K562 (cell line): ENCODE measurements around the gene NEURL4. TPM values are rescaled to one million over a fixed set of nuclear protein-coding genes. Genes with fewer than 3 reads are reported as not detected.
A peak's percentile ranks its signal among the peaks of the same experiment; 100 is the strongest.

Source experiments
- ATF1 ChIP-seq, 2 experiments: fragments of 450-650 bp in 1 of 2; IDR thresholded peaks; 2 replicates each; pipeline ENCODE4 v1.6.1; 2016; ENCODE audit warnings: missing compliant biosample characterization in 1 of 2, missing genetic modification characterization in 1 of 2
- FOS ChIP-seq: IDR thresholded peaks from 3 replicates; pipeline ENCODE4 v1.6.1; 2011; ENCODE audit not compliant: insufficient read length; ENCODE audit errors: extremely low read depth
- GTF2A2 ChIP-seq: IDR thresholded peaks from 2 replicates; pipeline ENCODE4 v1.6.1; 2016; ENCODE audit warnings: mild to moderate bottlenecking, missing genetic modification characterization, missing compliant biosample characterization
- HMGN3 ChIP-seq: IDR thresholded peaks from 2 replicates; pipeline ENCODE4 v1.6.1; 2011; ENCODE audit warnings: borderline replicate concordance, low read depth, mild to moderate bottlenecking, mixed read lengths, low read length; ENCODE audit not compliant: insufficient read length; ENCODE audit errors: extremely low read depth
- KLF16 ChIP-seq: IDR thresholded peaks from 2 replicates; pipeline ENCODE4 v1.6.1; 2016; ENCODE audit warnings: antibody characterized with exemption
- LEF1 ChIP-seq: fragments of 450-650 bp; IDR thresholded peaks from 2 replicates; pipeline ENCODE4 v1.6.1; 2016; ENCODE audit warnings: mild to moderate bottlenecking
- NFIC ChIP-seq: fragments of 450-650 bp; IDR thresholded peaks from 2 replicates; pipeline ENCODE4 v1.6.1; 2017; ENCODE audit warnings: mild to moderate bottlenecking, inconsistent platforms
- NFXL1 ChIP-seq: fragments of 450-650 bp; formaldehyde crosslinking; IDR thresholded peaks from 2 replicates; pipeline ENCODE4 v1.4.0; 2021; ENCODE audit warnings: mild to moderate bottlenecking
- NR2C2 ChIP-seq, 2 experiments: fragments of 200-800 bp in 1 of 2; sonication (Bioruptor generic) in 1 of 2; sonication (generic) in 1 of 2; formaldehyde crosslinking in 1 of 2; IDR thresholded peaks; 2 replicates each; pipeline versions ENCODE4 v1.6.1 to v1.8.0; 2016 to 2022; ENCODE audit warnings: mild to moderate bottlenecking in 1 of 2, missing compliant biosample characterization in 1 of 2, missing genetic modification characterization in 1 of 2, missing genetic modification reagents in 1 of 2
- PHTF2 ChIP-seq: fragments of 250-450 bp; sonication (Bioruptor Pico); IDR thresholded peaks from 2 replicates; pipeline ENCODE4 v1.5.0; 2021; ENCODE audit warnings: mild to moderate bottlenecking
- RB1 ChIP-seq: fragments of 450-650 bp; IDR thresholded peaks from 2 replicates; pipeline ENCODE4 v1.6.1; 2017; ENCODE audit warnings: low read depth, mild to moderate bottlenecking
- SMARCA5 ChIP-seq: fragments of 450-650 bp; IDR thresholded peaks from 2 replicates; pipeline ENCODE4 v1.6.1; 2016
- UBTF ChIP-seq, 2 experiments: IDR thresholded peaks; 2 replicates each; pipeline ENCODE4 v1.6.1; 2012; ENCODE audit warnings: improper control_type of control experiment in 2 of 2, low read depth in 2 of 2, low read length in 2 of 2, borderline replicate concordance in 1 of 2
- ZNF436 ChIP-seq: fragments of 250-450, 450-650 bp; sonication (Bioruptor Pico); formaldehyde crosslinking; IDR thresholded peaks from 2 replicates; pipeline ENCODE4 v1.7.0; 2020; ENCODE audit warnings: mild to moderate bottlenecking
- ZNF639 ChIP-seq, 2 experiments: fragments of 200-800 bp in 1 of 2; sonication (Bioruptor generic) in 1 of 2; sonication (generic) in 1 of 2; formaldehyde crosslinking in 1 of 2; IDR thresholded peaks in 1 of 2; conservative IDR thresholded peaks in 1 of 2; 2 replicates each; pipeline versions ENCODE4 v1.5.0 to v1.6.1; 2016 to 2020; ENCODE audit warnings: missing compliant biosample characterization in 1 of 2, missing genetic modification characterization in 1 of 2, missing genetic modification reagents in 1 of 2
- ZSCAN29 ChIP-seq: fragments of 450-650 bp; IDR thresholded peaks from 2 replicates; pipeline ENCODE4 v1.6.1; 2017
- polyA plus RNA-seq, 8 experiments: library from polyadenylated mRNA; depleted of rRNA in 4 of 8; stranded (reverse) in 5 of 8; unstranded in 3 of 8; fragments of >200 nt; fragmentation: Nextera tagmentation in 2 of 8; fragmentation: Illumina TruSeq in 1 of 8; extraction: Ambion mirVana in 2 of 8; extraction: Trizol in 1 of 8; gene quantifications; 2 replicates each; pipeline versions ENCODE4 v1.2.1 to v1.2.3, GENCODE V29; 2011 to 2014; ENCODE audit warnings: inconsistent platforms in 1 of 8, missing spikeins in 1 of 8
- total RNA-seq, 7 experiments: library from RNA; depleted of rRNA in 6 of 7; stranded (reverse); fragments of >200 nt in 6 of 7; fragmentation: Illumina TruSeq in 2 of 7; extraction: Trizol in 2 of 7; gene quantifications; 2 replicates each; pipeline versions ENCODE4 v1.2.1 to v1.2.3, GENCODE V29; 2011 to 2021; ENCODE audit warnings: low replicate concordance in 1 of 7
- TF ChIP-seq, protein P1 (sequence below): fragments of 450-650 bp; IDR thresholded peaks from 2 replicates; pipeline ENCODE4 v1.6.1; 2017; ENCODE audit warnings: antibody characterized with exemption, mild to moderate bottlenecking
- TF ChIP-seq, protein P2 (sequence below): sonication (generic); formaldehyde crosslinking; IDR thresholded peaks from 2 replicates; pipeline ENCODE4 v1.9.0; 2022; ENCODE audit warnings: mild to moderate bottlenecking, missing genetic modification reagents

The NEURL4 gene
- total and polyA plus RNA-seq, 9 of the 15 experiments (the other 6 are each of a cell fraction or from before 2014, with no cell fraction given) = 0.08 to 37.4 (median 11.5) TPM

DNA sequence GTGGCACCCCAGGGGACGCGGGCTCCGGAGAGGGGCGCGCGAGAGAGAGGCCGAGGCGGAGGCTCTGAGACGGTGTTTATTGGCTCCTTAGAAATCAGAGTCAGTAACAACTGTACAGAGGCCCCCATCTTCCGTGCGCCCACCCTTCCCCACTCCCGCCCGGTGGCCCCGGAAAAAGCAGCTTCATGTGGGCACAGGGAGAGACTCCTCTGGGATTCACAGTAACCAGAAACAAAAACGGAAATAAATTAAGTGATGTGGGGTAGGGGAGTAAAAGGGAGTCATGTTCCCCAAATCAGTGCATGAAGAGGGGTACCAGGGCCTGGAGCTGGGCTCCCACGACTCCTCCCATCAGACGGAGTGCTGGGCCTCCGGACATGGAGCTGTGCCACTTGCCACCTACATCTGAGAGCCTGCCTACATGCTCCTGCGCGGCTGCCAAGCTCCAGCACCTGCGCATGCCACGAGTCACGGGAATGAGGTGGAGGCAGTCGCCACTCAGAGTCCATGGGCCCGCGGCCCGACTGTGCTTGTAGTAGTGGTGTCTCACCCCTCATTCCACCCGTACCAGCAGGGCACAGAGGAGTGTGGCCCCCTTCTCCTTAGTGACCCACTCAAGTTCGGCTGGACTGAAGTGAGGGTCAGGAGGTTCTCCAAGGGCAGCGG is 13.4 kb downstream of the NEURL4 start (continued):
- no peak for TF ChIP-seq NFXL1
- TF ChIP-seq, protein P1, sequence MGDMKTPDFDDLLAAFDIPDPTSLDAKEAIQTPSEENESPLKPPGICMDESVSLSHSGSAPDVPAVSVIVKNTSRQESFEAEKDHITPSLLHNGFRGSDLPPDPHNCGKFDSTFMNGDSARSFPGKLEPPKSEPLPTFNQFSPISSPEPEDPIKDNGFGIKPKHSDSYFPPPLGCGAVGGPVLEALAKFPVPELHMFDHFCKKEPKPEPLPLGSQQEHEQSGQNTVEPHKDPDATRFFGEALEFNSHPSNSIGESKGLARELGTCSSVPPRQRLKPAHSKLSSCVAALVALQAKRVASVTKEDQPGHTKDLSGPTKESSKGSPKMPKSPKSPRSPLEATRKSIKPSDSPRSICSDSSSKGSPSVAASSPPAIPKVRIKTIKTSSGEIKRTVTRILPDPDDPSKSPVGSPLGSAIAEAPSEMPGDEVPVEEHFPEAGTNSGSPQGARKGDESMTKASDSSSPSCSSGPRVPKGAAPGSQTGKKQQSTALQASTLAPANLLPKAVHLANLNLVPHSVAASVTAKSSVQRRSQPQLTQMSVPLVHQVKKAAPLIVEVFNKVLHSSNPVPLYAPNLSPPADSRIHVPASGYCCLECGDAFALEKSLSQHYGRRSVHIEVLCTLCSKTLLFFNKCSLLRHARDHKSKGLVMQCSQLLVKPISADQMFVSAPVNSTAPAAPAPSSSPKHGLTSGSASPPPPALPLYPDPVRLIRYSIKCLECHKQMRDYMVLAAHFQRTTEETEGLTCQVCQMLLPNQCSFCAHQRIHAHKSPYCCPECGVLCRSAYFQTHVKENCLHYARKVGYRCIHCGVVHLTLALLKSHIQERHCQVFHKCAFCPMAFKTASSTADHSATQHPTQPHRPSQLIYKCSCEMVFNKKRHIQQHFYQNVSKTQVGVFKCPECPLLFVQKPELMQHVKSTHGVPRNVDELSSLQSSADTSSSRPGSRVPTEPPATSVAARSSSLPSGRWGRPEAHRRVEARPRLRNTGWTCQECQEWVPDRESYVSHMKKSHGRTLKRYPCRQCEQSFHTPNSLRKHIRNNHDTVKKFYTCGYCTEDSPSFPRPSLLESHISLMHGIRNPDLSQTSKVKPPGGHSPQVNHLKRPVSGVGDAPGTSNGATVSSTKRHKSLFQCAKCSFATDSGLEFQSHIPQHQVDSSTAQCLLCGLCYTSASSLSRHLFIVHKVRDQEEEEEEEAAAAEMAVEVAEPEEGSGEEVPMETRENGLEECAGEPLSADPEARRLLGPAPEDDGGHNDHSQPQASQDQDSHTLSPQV = no peak
- TF ChIP-seq ZNF436 (CRISPR knock-in tag) = no peak
- TF ChIP-seq, protein P2, sequence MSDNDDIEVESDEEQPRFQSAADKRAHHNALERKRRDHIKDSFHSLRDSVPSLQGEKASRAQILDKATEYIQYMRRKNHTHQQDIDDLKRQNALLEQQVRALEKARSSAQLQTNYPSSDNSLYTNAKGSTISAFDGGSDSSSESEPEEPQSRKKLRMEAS (CRISPR knock-in tag) = peak; percentile 2; the same call in 1 of the 2 replicates
- no peak for TF ChIP-seq RB1
- TF ChIP-seq ATF1 (CRISPR knock-in tag; IDR thresholded peaks at IDR 0.05) = no peak
- TF ChIP-seq ATF1 (tag; IDR thresholded peaks at IDR 0.05) = peak; percentile 29; the same call in 1 of the 2 replicates
- TF ChIP-seq GTF2A2 (tag) = no peak
- TF ChIP-seq SMARCA5 = no peak
- TF ChIP-seq PHTF2 (CRISPR knock-in tag) = no peak
- 0 out of 4 replicates have a peak, but pooled peaks of 1 of the 2 experiments have one; percentile 1 for TF ChIP-seq UBTF (IDR thresholded peaks at IDR 0.05; ENCODE audit: borderline replicate concordance in 1 of 2, low read depth in 2 of 2, low read length in 2 of 2)
- no peak for TF ChIP-seq NFIC
- no peak for TF ChIP-seq FOS
- TF ChIP-seq NR2C2 (CRISPR knock-in tag; IDR thresholded peaks at IDR 0.05) = no peak
- TF ChIP-seq NR2C2 (tag; IDR thresholded peaks at IDR 0.05) = peak; percentile 87
- TF ChIP-seq ZSCAN29 = no peak
- TF ChIP-seq KLF16 = 0 out of 2 replicates have a peak, but pooled peaks have one; percentile 1
- TF ChIP-seq LEF1 = no peak
- TF ChIP-seq HMGN3 = no peak
- TF ChIP-seq ZNF639 (CRISPR knock-in tag; conservative IDR thresholded peaks at IDR 0.05 in 1 of 2, IDR thresholded peaks at IDR 0.05 in 1 of 2) = no peak
